ENCODE measurements around the gene PARL. TPM values are rescaled to one million over a fixed set of nuclear protein-coding genes. Genes with fewer than 3 reads are reported as not detected.
A peak's percentile ranks its signal among the peaks of the same experiment; 100 is the strongest.

PARL gene
- 51.4 and 55.5 TPM in 2 replicates for total RNA-seq (2014; rRNA removed; shearing (Covaris generic))

- Histone ChIP-seq H3K9me3 (replicated peaks) (no peaks in the 10 kb centered on the region), H3K4me3 (peak within 1 kb of the TSS; percentile 89), H3K27ac (peak within 1 kb of the TSS; percentile 66), H3K4me1 (no peaks in the 10 kb centered on the region), H3K27me3 (no peaks in the 10 kb centered on the region), H3K36me3 (no peaks in the 10 kb centered on the region)
- peak; percentile 93 to 94 for DNase-seq
Observed at GRCh38 chr3:183884427-183885296, at the start of gene PARL. TSS of gene PARL (minus strand) at chr3:183884880. CDS start at chr3:183884846, 34 bp downstream.

GRCh38 chr3:183933160-183933559 lies 48.5 kb upstream of the PARL start:
- Histone ChIP-seq H3K27me3 (no peaks in the 10 kb centered on the region), H3K36me3 (peaks cover 2% of the 10 kb centered on the region; the same call in 1 of the 2 replicates), H3K4me3 (no peak overlapping the region), H3K4me1 (peaks cover 4% of the 10 kb centered on the region), H3K9me3 (replicated peaks) (no peaks in the 10 kb centered on the region), H3K27ac (no peak overlapping the region)
- no peak for DNase-seq

- Histone ChIP-seq H3K27ac (no peak overlapping the region), H3K9me3 (replicated peaks) (no peaks in the 10 kb centered on the region), H3K36me3 (peaks cover under 1% of the 10 kb centered on the region; the same call in 1 of the 2 replicates), H3K27me3 (no peaks in the 10 kb centered on the region), H3K4me3 (no peak overlapping the region), H3K4me1 (peaks cover 4% of the 10 kb centered on the region)
- no peak for DNase-seq
Observed at GRCh38 chr3:183931881-183932280, 47.2 kb upstream of the PARL start.

- Histone ChIP-seq H3K4me1 (peaks cover 4% of the 10 kb centered on the region; the same call in 1 of the 2 replicates), H3K9me3 (replicated peaks) (no peaks in the 10 kb centered on the region), H3K27ac (peak overlapping the region; percentile 21), H3K4me3 (no peak overlapping the region), H3K36me3 (no peaks in the 10 kb centered on the region), H3K27me3 (no peaks in the 10 kb centered on the region)
- DNase-seq = peak in 1 of 2 experiments; percentile 9
Observed at GRCh38 chr3:183930086-183930485, 45.4 kb upstream of the PARL start.

GRCh38 chr3:183927059-183927458 lies 42.4 kb upstream of the PARL start:
- Histone ChIP-seq H3K9me3 (replicated peaks) (no peaks in the 10 kb centered on the region), H3K4me1 (peaks cover 4% of the 10 kb centered on the region; the same call in 1 of the 2 replicates), H3K36me3 (no peaks in the 10 kb centered on the region), H3K27me3 (no peaks in the 10 kb centered on the region), H3K27ac (no peak overlapping the region), H3K4me3 (no peak overlapping the region)
- no peak for DNase-seq

- Histone ChIP-seq H3K36me3 (no peaks in the 10 kb centered on the region), H3K27me3 (no peaks in the 10 kb centered on the region), H3K9me3 (replicated peaks) (no peaks in the 10 kb centered on the region), H3K27ac (no peak overlapping the region), H3K4me1 (no peaks in the 10 kb centered on the region), H3K4me3 (no peak overlapping the region)
- no peak for DNase-seq
Observed at GRCh38 chr3:183924956-183925355, 40.3 kb upstream of the PARL start.

- no peaks in the 10 kb centered on the region for H3K36me3 ChIP-seq
- H3K27me3 ChIP-seq = no peaks in the 10 kb centered on the region
- no peak overlapping the region for H3K4me3 ChIP-seq
- DNase-seq = no peak
- no peaks in the 10 kb centered on the region for H3K4me1 ChIP-seq
- no peak overlapping the region for H3K27ac ChIP-seq
- no peaks in the 10 kb centered on the region for H3K9me3 ChIP-seq (replicated peaks)
Observed at GRCh38 chr3:183924543-183924942, 39.9 kb upstream of the PARL start.

GRCh38 chr3:183922421-183922820 lies 37.7 kb upstream of the PARL start:
- Histone ChIP-seq H3K9me3 (replicated peaks) (no peaks in the 10 kb centered on the region), H3K27ac (no peak overlapping the region), H3K4me3 (no peak overlapping the region), H3K36me3 (no peaks in the 10 kb centered on the region), H3K4me1 (no peaks in the 10 kb centered on the region), H3K27me3 (no peaks in the 10 kb centered on the region)
- no peak for DNase-seq

- H3K27ac ChIP-seq = no peak overlapping the region
- DNase-seq = no peak
- H3K4me3 ChIP-seq = no peak overlapping the region
- H3K9me3 ChIP-seq (replicated peaks) = no peaks in the 10 kb centered on the region
- H3K27me3 ChIP-seq = no peaks in the 10 kb centered on the region
- no peaks in the 10 kb centered on the region for H3K4me1 ChIP-seq
- H3K36me3 ChIP-seq = no peaks in the 10 kb centered on the region
Observed at GRCh38 chr3:183921096-183921495, 36.4 kb upstream of the PARL start.

- Histone ChIP-seq H3K27ac (no peak overlapping the region), H3K4me3 (no peak overlapping the region), H3K36me3 (no peaks in the 10 kb centered on the region), H3K9me3 (replicated peaks) (no peaks in the 10 kb centered on the region), H3K4me1 (no peaks in the 10 kb centered on the region), H3K27me3 (no peaks in the 10 kb centered on the region)
- no peak for DNase-seq
Observed at GRCh38 chr3:183920416-183920815, 35.7 kb upstream of the PARL start.

- H3K36me3 ChIP-seq = no peaks in the 10 kb centered on the region
- no peaks in the 10 kb centered on the region for H3K9me3 ChIP-seq (replicated peaks)
- no peaks in the 10 kb centered on the region for H3K4me1 ChIP-seq
- H3K27me3 ChIP-seq = no peaks in the 10 kb centered on the region
- H3K27ac ChIP-seq = no peak overlapping the region
- H3K4me3 ChIP-seq = no peak overlapping the region
- no peak for DNase-seq
Observed at GRCh38 chr3:183918178-183918577, 33.5 kb upstream of the PARL start.

GRCh38 chr3:183917776-183918175 lies 33.1 kb upstream of the PARL start:
- H3K27ac ChIP-seq = no peak overlapping the region
- DNase-seq = no peak
- no peak overlapping the region for H3K4me3 ChIP-seq
- H3K36me3 ChIP-seq = no peaks in the 10 kb centered on the region
- no peaks in the 10 kb centered on the region for H3K27me3 ChIP-seq
- H3K9me3 ChIP-seq (replicated peaks) = no peaks in the 10 kb centered on the region
- H3K4me1 ChIP-seq = no peaks in the 10 kb centered on the region

- no peak for DNase-seq
- Histone ChIP-seq H3K4me1 (no peaks in the 10 kb centered on the region), H3K27ac (no peak overlapping the region), H3K9me3 (replicated peaks) (no peaks in the 10 kb centered on the region), H3K36me3 (no peaks in the 10 kb centered on the region), H3K4me3 (no peak overlapping the region), H3K27me3 (no peaks in the 10 kb centered on the region)
Observed at GRCh38 chr3:183914856-183915255, 30.2 kb upstream of the PARL start.

- H3K27me3 ChIP-seq = no peaks in the 10 kb centered on the region
- H3K27ac ChIP-seq = no peak overlapping the region
- H3K4me1 ChIP-seq = no peaks in the 10 kb centered on the region
- no peaks in the 10 kb centered on the region for H3K9me3 ChIP-seq (replicated peaks)
- H3K4me3 ChIP-seq = no peak overlapping the region
- H3K36me3 ChIP-seq = no peaks in the 10 kb centered on the region
- DNase-seq = no peak
Observed at GRCh38 chr3:183913580-183913920, 28.9 kb upstream of the PARL start.

- DNase-seq = no peak
- Histone ChIP-seq H3K4me1 (no peaks in the 10 kb centered on the region), H3K36me3 (no peaks in the 10 kb centered on the region), H3K4me3 (no peak overlapping the region), H3K27ac (no peak overlapping the region), H3K9me3 (replicated peaks) (no peaks in the 10 kb centered on the region), H3K27me3 (no peaks in the 10 kb centered on the region)
Observed at GRCh38 chr3:183912895-183913579, 28.4 kb upstream of the PARL start.

Data from SJCRH30 (cell line).